Stomach (tissue), 4 donors: ENCODE data around the gene TBPL2.

Source experiments
- CTCF ChIP-seq, 7 experiments: fragments of 450-650 bp in 4 of 7; fragments of 200-600 bp in 3 of 7; sonication (generic) in 3 of 7; IDR thresholded peaks; one replicate each; pipeline ENCODE4 v1.5.1; 2016 to 2019; ENCODE audit warnings: antibody characterized with exemption in 7 of 7, control low read depth in 2 of 7, mild to moderate bottlenecking in 1 of 7
- EP300 ChIP-seq: sonication (generic); formaldehyde crosslinking; IDR thresholded peaks from one replicate; pipeline ENCODE4 v1.6.1; 2017; ENCODE audit warnings: antibody characterized with exemption

- TF ChIP-seq CTCF (IDR thresholded peaks at IDR 0.05), result no peak
- no peak for TF ChIP-seq EP300
These were observed 15.3 kb downstream of the TBPL2 start for GRCh38 chr14:55425091-55425490.
